ENCODE data around the gene OGFOD2.
"Not testable (repeated sequence)": the region's sequence is repeated elsewhere in the genome, so short reads cannot be mapped to it uniquely, and the experiment has no call there.

OGFOD2 gene

DNA sequence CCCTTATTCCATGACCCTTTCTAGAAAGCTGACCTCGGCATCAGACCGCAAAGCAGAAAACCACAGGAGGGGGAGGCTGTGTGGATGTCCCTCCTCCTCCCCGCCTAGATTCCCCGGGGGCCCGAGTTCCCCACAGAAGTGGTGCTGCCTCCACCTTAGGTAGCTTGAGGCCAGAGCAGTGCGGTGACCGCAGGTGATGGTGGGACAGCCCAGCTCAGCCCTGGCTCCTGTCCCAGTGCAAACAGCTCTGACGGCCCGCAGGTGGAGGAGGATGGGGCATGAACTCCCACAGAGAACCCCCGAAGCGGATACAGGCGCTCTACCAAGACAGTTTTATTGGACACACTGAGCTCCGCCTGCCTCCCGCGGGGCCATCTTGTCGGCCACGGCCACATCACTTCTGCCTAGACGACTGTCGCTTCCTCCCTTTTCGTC, 25.0 kb downstream of the OGFOD2 start:
- in situ Hi-C loops (cut with MboI; ENCODE audit: low sequenced_read_pairs) = no loop called here

DNA sequence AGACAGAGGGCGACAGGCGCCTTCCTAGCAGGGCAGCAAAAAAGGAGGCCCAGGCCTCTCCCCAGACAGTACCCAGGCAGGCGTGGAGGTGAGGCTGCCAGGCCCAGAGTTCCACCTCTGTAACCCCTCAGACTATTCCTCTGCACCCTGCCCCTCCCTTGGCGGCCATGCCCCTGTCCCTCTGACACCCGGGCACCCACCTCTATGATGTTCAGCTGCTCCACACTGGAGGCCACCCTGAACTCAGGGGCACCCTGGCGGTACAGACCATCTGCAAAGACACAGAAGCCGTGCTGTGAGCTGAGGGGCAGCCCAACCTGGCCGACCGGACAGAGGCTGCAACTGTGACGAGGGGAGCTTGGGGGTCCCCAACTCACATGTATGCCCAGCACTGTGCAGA, 25.5 kb downstream of the OGFOD2 start:
- in situ Hi-C loops (cut with MboI; ENCODE audit: low sequenced_read_pairs) = no loop called here

DNA sequence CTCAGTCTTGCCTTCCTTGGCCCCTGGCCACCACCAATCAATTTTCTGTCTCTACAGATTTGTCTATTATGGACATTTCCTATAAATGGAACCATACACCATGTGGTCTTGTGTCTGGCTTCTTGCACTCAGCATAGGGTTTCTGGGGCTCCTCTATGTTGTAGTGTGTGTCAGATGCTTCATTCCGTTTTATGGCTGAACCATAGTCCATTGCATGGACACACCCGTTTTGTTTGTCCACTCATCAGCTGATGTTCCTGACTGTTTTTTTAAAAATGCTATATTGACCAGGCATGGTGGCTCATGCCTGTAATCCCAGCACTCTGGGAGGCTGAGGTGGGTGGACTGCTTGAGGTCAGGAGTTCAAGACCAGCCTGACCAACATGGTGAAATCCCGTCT, 26.4 kb downstream of the OGFOD2 start:
- in situ Hi-C loops (cut with MboI; ENCODE audit: low sequenced_read_pairs) = no loop called here

DNA sequence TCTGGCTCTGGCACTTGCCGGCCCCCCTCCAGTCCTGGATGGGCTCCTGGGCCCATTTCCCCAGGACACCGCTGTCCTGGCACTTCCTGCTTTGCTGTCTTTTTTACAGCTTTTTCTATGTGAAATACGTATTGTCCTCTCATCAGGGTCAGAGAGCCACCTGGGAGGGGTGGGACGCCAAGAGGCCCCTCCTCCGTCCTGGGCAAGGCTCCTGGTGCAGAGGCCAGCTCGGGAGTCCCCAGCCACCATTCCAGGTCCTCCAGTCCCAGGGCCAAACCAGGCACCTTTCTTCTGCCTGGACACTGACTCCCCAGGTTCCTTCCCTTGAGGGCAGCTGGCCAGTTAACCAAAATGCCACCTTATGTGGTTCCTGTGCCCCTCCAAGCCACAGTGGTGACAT, 28.2 kb downstream of the OGFOD2 start:
- in situ Hi-C loops (cut with MboI; ENCODE audit: low sequenced_read_pairs) = no loop called here

DNA sequence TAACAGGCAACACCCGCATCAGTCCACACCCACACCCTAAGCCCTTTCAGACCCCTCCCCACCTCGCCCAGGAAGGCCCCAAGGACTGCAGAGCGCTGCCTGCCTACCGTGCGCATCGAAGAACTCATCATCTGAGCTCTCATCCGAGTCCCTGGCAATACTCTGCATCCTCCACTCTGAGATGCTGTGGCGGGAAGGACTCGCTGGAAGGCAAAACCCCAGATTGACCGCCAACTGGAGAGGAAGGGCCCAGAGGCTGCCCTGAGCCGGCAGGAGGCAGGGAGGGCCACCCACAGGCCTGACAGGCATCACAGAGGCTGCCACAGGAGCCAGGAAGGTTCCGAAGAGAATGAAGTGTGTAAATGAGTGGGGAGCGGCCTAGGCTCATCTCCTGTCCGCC, 29.2 kb downstream of the OGFOD2 start:
- in situ Hi-C loops (cut with MboI; ENCODE audit: low sequenced_read_pairs) = no loop called here

DNA sequence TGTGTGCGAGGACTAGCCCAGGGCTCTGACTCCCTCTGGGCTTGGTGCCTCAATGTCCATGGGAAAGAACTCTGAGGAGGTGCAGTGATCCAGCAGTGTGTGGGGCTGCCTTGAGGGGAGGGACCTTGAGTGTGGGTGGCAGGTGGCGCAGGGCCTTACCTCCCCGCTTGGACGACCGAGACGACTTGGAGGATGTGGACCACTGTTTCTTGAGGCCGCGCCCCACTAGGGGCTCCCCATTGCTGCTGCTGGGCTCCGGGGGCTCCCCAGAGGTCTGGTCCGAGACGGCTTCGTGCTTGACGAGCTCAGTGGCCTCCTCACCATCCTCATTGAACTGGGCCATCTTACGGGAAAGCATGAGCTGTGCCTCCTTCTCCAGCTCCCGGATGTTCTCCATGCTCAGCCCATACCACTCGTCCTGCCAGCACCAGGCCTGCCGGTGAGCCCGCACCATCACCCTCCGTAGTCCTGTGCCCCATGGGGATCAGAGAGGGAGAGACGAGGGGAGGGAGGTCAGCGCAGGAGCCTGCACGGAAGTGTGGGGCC, 30.1 kb downstream of the OGFOD2 start:
- in situ Hi-C loops (cut with MboI; ENCODE audit: low sequenced_read_pairs) = no loop called here

DNA sequence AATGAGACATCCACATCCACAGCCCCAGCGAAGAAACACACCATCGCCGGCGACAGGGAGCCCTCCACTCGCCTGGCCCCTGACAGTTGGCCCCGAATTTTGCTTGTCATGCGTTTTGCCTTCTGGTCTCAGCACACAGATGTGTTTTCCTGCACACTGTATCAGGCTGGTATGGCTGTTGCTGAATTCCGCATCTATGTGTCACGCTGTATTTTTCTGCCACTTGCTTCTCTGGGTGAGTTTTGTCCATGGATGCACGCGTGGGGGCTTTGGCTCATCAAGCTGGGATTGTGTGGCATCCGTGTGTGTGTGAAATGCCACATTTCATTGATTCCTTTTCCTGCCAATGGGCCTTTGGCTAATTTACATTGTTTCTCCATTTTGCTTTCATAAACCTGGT, 31.9 kb downstream of the OGFOD2 start:
- in situ Hi-C loops (cut with MboI; ENCODE audit: low sequenced_read_pairs) = no loop called here

DNA sequence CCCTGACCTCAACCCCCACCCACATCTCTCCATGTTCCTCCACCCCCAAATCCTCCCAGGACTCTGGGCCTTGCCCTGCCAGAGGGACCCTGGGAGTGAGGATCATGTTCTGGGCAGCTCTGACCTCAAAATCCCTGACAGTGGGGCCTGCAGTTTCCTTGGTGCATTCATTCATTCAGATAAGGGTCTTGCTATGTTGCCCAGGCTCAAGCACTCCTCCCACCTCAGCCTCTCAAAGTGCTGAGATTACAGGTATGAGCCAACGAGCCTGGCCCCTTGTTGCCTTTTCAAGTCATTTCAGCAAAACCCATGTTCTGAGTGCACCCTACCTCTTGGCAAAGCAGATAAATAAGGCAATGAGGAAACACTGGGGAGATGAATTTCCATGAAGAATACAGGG, 35.1 kb downstream of the OGFOD2 start:
- in situ Hi-C loops (cut with MboI; ENCODE audit: low sequenced_read_pairs) = no loop called here

DNA sequence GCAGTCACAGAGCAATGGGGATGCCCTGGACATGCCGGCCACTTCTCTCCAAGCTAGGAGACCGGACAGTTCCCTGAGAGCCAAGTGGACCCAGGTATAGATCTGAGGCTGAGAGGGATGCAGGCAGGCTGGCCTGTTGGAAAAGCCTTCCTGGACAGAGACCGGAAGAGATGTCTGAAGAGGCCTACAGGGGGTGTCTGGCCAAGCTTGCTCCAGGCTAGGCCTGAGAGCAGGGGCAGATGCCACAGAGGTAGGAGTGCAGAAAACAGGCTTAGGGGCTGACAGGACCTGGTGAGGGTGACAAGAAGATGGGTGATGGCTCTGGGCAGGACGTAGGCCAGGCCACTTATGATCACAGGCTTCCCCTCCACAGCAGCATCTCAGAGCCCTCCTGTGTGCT, 35.6 kb downstream of the OGFOD2 start:
- in situ Hi-C loops (cut with MboI; ENCODE audit: low sequenced_read_pairs) = no loop called here

DNA sequence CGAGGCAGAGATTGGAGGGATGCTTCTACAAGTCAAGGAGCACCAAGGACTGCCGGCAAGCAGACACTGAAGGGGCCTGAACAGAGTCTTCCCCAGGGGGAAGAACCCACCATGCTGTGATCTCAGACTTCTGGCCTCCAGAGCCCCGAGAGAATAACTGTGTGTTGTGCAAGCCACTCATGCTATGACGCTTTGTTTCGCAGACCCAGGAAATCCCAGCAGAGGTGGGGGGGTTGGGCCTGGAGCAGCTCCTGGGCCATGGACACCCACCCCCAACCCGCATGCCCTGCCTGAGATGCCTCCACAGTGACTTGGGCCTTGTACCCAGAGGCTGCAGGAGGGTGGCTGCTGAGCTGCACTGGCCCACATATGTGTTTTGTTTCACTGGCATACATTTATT, 36.7 kb downstream of the OGFOD2 start:
- in situ Hi-C loops (cut with MboI; ENCODE audit: low sequenced_read_pairs) = no loop called here

DNA sequence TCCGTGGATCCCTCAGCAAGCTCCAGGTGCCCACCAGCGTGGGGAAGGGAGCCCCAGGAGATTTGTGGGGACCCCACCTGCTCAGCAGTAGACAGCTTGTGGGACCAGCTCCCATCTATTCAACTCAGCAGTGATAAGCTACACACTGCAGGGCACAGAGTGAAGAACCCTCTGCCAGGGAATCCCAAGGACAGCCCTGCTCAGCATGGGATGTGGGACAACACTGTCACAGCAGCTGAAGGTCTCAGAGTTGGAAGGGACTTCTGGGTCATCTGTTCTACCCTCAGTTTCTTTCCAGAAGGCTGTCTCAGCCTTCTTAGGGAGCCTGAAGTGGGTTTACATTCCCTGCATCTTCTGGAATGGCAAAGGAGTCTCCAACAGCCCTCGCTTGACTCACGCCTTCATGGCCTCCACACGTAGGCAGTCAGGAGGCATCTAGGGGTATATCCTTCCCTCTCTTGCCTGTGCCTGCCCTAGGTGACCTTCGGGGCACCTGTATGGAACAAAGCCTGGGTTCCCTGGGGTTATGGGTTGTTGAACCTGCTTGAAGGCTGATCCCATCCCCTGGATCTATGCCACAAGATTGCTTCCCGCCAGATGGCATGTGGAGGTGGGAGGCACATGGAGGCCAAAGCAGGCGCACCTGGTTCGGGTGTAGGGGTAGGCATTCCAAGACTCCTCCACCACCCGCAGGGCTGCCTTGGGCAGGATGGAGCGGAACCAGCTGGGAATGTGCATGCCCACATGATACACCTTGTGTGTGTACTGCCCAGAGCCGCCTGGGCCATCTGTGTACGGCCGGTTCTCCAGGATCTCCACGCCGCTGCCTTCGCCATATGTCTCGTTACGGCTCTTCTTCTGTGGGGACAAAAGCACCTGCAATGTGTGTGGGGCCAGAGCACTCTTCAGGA, 38.4 kb downstream of the OGFOD2 start:
- in situ Hi-C loops (cut with MboI; ENCODE audit: low sequenced_read_pairs) = no loop called here

DNA sequence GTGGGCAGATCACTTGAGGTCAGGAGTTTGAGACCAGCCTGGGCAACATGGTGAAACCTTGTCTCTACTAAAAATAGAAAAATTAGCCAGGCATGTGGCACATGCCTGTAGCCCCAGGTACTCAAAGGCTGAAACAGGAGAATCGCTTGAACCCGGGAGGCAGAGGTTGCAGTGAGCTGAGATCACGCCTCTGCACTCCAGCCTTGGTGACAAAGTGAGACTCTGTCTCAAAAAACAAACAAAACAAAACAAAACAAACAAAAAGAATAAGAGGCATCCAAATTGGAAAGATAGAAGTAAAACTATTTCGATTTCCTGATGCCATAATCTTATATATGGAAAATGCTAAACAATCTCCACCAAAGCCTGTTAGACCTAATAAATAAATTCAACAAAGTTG, 39.4 kb downstream of the OGFOD2 start:
- in situ Hi-C loops (cut with MboI; ENCODE audit: low sequenced_read_pairs) = not testable (repeated sequence)

DNA sequence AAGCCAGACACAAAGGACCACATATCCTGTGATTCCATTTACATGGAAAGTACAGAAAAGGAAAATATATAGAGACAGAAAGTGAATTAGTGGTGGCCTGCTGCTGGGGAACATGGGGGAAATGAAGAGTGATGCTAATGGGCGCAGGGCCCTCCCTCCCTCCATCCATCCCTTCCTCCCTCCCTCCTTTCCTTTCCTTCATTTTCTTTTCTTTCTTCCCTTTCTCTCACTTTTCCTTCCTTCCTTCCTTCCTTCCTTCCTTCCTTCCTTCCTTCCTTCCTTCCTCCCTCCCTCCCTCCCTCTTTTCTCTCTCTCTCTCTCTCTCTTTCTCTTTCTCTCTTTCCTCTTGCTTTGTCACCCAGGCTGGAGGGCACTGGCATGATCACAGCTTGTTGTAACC, 42.7 kb downstream of the OGFOD2 start:
- in situ Hi-C loops (cut with MboI; ENCODE audit: low sequenced_read_pairs) = no loop called here

DNA sequence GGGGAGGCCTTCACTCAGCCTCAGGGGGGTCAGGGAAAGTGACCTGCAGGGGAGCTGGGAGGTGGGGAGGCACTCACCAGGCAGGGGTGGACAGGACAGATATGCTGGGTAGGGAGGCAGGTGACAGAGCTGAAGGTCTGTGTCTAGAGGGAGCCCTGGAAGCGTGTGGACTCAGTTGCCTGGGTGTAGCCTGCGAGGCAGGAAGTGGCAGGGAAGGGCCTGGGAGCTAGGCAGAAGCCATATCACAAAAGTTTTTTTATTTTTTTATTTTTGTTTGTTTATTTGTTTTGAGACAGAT, 44.7 kb downstream of the OGFOD2 start:
- in situ Hi-C loops (cut with MboI; ENCODE audit: low sequenced_read_pairs) = no loop called here

DNA sequence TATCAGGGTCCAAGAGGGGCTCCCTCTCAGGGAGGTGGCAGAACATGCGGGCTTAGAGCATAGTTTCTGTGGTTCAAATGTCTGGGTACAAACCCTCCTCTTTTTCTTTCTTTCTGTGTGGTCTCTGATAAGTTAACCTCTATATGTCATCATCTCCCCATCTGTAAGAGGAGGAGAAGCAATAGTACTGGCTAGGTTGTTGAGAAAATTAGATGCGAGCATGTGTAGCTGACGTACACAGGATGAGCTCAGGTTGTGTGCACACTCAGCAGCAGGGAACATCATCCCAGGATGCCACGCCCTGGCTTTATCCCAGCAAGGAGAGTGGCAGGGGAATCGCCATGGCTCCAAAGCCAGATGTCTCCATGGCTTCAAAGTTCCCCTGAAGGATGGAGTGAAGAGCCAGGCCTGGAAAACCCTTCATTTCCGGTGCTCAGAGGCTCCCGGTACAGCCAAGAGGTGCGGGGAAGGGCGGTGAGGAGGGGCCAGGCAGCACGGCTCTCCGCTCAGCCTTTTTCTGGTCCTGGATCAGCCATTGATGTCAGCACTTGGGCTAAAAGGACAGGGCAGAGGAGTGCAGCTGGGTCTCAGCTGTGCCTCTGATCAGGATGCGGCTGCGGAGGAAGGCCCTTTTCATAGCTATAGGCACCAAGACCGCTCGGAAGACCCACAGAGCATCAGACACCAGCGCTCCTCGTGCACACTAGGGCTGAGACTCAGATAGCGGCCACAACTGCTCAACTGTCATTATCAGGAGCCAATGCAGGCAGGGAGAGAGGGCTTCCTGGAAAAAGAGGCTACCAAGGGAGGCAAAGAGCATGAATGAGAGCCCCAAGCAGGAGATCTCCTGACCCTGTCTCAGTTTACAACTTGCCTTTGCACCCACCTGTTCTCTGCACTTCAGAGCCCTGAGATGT, 46.9 kb downstream of the OGFOD2 start:
- in situ Hi-C loops (cut with MboI; ENCODE audit: low sequenced_read_pairs) = no loop called here

DNA sequence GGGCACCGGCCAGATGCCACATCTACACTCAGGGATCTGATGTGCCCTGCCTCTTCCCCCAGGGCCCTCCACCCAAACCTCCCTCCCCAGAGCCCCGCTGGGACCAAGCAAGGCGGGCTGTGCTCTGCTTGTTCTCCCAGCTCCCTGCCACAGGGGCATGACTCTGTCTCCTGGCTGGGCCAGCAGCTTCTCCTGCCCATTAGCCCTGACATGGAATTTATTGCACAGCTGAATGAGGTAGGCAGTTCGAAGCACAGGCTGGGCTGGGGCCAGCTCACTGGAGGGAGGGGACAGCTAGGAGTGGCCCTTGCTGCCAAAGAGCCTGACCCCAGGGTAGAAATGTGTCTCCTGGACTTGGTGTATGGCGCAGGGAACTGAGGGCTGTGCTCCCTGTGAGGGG, 47.8 kb downstream of the OGFOD2 start:
- in situ Hi-C loops (cut with MboI; ENCODE audit: low sequenced_read_pairs) = no loop called here

DNA sequence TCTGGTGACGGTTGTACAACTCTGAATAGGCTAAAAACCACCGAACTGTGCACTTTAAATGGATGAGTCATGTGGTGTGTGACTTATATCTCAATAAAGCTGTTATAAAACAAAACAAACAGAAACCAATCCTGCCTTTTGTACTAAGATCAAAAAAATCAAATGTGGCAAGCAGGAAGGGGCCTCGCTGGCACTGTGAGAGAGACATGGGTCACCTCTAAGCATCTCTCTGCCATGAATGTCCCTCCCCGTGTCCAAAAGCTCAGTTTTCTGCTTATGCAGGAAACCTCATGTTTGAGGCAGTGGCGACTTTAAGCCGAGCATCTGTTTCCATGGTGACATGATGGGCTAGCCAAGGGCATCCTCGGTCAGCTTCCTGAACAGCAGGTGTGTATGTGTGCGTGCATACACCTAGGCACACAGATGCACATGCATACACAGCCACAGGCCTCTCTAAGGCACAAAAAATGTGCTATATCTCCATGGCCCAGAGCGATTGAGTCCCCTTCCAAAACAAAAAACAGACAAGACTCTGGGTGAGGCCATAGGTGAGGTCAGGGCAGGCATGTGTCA, 49.9 kb downstream of the OGFOD2 start:
- in situ Hi-C loops (cut with MboI; ENCODE audit: low sequenced_read_pairs) = no loop called here

DNA sequence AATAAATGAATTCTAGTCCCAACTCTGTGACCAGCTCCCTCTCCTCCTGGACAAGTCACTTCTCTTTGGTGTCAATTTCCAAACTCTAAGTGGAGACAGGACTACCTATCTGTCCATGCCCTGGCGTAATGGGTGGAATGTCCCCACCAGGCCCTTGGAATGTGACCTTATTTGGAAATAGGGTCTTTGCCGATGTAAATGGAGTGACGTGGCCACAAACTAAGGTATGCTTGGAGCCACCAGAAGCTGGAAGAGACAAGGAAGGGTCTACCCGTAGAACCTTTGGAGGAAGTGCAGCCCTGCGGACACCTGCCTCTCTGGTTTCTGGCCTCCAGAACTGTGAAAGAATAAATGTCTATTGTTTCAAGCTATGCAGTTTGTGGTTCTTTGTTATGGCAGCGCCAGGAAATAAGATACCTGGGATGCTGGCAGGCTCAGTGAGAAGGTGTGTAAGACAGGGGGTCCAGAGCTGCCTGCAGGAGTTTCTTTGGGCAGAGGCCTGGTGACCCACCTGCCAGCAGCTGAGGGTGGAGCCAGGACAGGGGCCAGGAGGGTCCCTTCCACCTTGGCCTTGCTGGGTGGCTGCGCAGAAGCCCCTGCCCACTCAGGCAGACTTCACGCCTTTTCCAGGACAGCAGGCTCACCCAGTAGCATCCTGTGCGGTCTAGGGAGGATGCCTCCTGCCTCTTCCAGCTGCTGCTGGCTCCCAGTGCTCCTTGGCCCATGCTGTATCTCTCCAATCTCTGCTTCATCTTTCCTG, 51.2 kb downstream of the OGFOD2 start:
- in situ Hi-C loops (cut with MboI; ENCODE audit: low sequenced_read_pairs) = no loop called here

DNA sequence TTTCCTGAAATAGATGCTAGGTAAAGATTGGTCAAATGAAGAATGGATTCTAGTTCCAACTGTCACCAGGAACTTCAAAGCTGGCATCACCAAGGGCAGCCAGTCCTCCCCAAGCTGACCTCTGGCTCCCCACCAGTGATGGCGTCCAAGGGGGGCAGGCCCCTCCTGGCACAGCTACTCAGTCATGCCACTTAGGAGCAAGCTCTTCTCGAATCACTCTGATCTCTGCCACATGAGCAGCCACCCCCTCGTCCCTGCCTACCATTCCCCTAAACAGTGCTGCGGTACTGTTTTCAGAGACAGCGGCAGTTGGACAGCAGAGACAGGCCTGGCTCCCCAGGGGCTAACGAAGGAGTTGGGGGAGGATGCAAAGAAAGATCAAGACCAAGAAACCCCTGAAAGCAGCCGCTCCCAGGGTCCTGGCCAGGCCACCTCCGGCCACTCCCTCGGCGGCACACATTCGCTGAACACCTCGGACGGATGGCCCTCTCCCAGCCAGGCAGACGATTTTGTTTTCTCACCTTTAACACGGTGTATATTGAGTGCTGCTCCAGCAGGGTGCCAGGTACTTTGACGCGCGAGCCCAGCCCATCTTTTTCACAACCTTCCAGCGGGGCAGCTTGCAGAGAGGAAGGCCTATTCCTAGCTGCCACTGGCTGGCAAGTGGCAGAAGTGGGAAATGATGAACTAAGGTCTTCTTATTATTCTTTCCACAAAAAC, 52.8 kb downstream of the OGFOD2 start:
- in situ Hi-C loops (cut with MboI; ENCODE audit: low sequenced_read_pairs) = no loop called here

DNA sequence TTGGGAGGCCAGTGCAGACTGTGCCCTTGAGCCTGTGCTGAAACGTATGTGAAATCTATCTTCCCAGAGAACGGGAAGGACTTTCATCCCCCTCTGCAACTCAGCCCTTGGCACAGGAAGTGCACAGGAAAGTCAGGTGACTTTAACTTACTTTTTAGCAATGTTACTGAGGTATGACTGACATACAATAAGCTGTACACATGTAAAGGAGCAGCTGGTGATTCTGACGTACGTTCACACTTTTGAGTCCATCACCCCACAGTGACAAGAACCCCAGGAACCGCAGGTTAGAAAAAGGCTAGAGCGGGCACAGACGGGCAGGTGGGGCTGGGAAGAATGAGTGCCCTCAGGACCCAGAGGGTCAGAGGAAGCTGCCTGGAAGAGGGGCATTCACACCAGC, 53.4 kb downstream of the OGFOD2 start:
- in situ Hi-C loops (cut with MboI; ENCODE audit: low sequenced_read_pairs) = no loop called here

All from HL-60/S4 (cell line).